Hepatocyte (in vitro differentiated cells): ENCODE data around the gene ESPNL.
"Not testable (repeated sequence)": the region's sequence is repeated elsewhere in the genome, so short reads cannot be mapped to it uniquely, and the experiment has no call there.

Experiments used
- EZH2 ChIP-seq: fragments of 200-600 bp; sonication (generic); IDR thresholded peaks from 2 replicates; pipeline ENCODE4 v1.6.1; 2016; ENCODE audit warnings: antibody characterized with exemption, mild to moderate bottlenecking, borderline replicate concordance
- EZH2phosphoT487 ChIP-seq: fragments of 200-600 bp; sonication (generic); IDR thresholded peaks from one replicate; pipeline ENCODE4 v1.6.1; 2018; ENCODE audit warnings: antibody characterized with exemption, mild to moderate bottlenecking, low read depth, moderate library complexity; ENCODE audit not compliant: unreplicated experiment, severe bottlenecking
- TF ChIP-seq, protein P1 (sequence below): fragments of 200-600 bp; sonication (generic); IDR thresholded peaks from 2 replicates; pipeline ENCODE4 v1.5.1; 2016; ENCODE audit warnings: antibody characterized with exemption, mild to moderate bottlenecking; ENCODE audit not compliant: poor library complexity

DNA sequence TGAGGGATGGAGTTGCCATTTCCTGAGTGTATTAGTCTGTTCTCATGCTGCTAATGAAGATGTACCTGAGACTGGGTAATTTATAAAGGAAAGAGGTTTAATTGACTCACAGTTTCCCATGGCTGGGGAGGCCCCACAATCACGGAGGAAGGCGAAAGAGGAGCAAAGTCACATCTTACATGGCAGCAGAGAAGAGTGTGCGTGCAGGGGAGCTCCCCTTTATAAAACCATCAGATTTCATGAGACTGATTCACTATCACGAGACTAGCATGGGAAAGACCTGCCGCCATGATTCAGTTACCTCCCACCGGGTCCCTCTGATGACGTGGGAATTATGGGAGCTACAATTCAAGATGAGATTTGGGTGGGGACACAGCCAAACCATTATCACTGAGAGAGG, 33.4 kb upstream of the ESPNL start:
- TF ChIP-seq, protein P1, sequence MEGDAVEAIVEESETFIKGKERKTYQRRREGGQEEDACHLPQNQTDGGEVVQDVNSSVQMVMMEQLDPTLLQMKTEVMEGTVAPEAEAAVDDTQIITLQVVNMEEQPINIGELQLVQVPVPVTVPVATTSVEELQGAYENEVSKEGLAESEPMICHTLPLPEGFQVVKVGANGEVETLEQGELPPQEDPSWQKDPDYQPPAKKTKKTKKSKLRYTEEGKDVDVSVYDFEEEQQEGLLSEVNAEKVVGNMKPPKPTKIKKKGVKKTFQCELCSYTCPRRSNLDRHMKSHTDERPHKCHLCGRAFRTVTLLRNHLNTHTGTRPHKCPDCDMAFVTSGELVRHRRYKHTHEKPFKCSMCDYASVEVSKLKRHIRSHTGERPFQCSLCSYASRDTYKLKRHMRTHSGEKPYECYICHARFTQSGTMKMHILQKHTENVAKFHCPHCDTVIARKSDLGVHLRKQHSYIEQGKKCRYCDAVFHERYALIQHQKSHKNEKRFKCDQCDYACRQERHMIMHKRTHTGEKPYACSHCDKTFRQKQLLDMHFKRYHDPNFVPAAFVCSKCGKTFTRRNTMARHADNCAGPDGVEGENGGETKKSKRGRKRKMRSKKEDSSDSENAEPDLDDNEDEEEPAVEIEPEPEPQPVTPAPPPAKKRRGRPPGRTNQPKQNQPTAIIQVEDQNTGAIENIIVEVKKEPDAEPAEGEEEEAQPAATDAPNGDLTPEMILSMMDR = not testable (repeated sequence)
- TF ChIP-seq EZH2, EZH2phosphoT487: not testable (repeated sequence)
